ENCODE results near the gene TWF1.
A peak's percentile ranks its signal among the peaks of the same experiment; 100 is the strongest.
"Not testable (repeated sequence)": the region's sequence is repeated elsewhere in the genome, so short reads cannot be mapped to it uniquely, and the experiment has no call there.

Gene TWF1

GRCh38 chr12:43805149-43805859 lies 813 bp downstream of the TWF1 start:
- no peak for DNase-seq (ENCODE audit: low read depth)

GRCh38 chr12:43797561-43798217 lies 8.4 kb downstream of the TWF1 start:
- no peak for DNase-seq (ENCODE audit: low read depth)

GRCh38 chr12:43795716-43796280 lies 10.3 kb downstream of the TWF1 start:
- DNase-seq (ENCODE audit: low read depth) = no peak

GRCh38 chr12:43789941-43790340 lies 16.2 kb downstream of the TWF1 start:
- no peak for DNase-seq (ENCODE audit: low read depth)

- no peak for DNase-seq (ENCODE audit: low read depth)
Measured at GRCh38 chr12:43786899-43787693, 19.0 kb downstream of the TWF1 start.

GRCh38 chr12:43776498-43776897 lies 29.6 kb downstream of the TWF1 start:
- no peak for DNase-seq (ENCODE audit: low read depth)

GRCh38 chr12:43766291-43766690 lies 39.8 kb downstream of the TWF1 start:
- no peak for DNase-seq (ENCODE audit: low read depth)

GRCh38 chr12:43764528-43764927 lies 41.6 kb downstream of the TWF1 start:
- DNase-seq (ENCODE audit: low read depth) = no peak

- no peak for DNase-seq (ENCODE audit: low read depth)
Measured at GRCh38 chr12:43763769-43764168, 42.3 kb downstream of the TWF1 start.

GRCh38 chr12:43762596-43762995 lies 43.5 kb downstream of the TWF1 start:
- DNase-seq (ENCODE audit: low read depth) = no peak

- no peak for DNase-seq (ENCODE audit: low read depth)
Measured at GRCh38 chr12:43761500-43761899, 44.6 kb downstream of the TWF1 start.

GRCh38 chr12:43760396-43760795 lies 45.7 kb downstream of the TWF1 start:
- DNase-seq (ENCODE audit: low read depth) = no peak

- DNase-seq (ENCODE audit: low read depth) = peak; percentile 92
Measured at GRCh38 chr12:43758728-43759563, 47.2 kb downstream of the TWF1 start, which contains the start of the genes IRAK4 and PUS7L. TSS of gene IRAK4 (plus strand) at chr12:43758951. CDS start at chr12:43768112, 9,161 bp downstream. TSS of gene PUS7L (minus strand) at chr12:43758790. CDS start at chr12:43755245, 3,545 bp downstream.

GRCh38 chr12:43758247-43758727 lies 47.8 kb downstream of the TWF1 start:
- peak; percentile 7 for DNase-seq (ENCODE audit: low read depth)

GRCh38 chr12:43754015-43754414 lies 52.1 kb downstream of the TWF1 start:
- DNase-seq (ENCODE audit: low read depth) = no peak

- not testable (repeated sequence) for DNase-seq (ENCODE audit: low read depth)
Measured at GRCh38 chr12:43751360-43751759, 54.8 kb downstream of the TWF1 start.

GRCh38 chr12:43750814-43751213 lies 55.3 kb downstream of the TWF1 start:
- DNase-seq (ENCODE audit: low read depth) = no peak

GRCh38 chr12:43749016-43749415 lies 57.1 kb downstream of the TWF1 start:
- DNase-seq (ENCODE audit: low read depth) = no peak

GRCh38 chr12:43744826-43745225 lies 61.3 kb downstream of the TWF1 start:
- no peak for DNase-seq (ENCODE audit: low read depth)

Measured in activated T-helper 9 cell treated with anti-CD3 and anti-CD28 coated beads, Interleukin-2, amount 50 U/mL, for 16 hours (primary cell).